ENCODE results near the gene SUPT20HL2. TPM values are rescaled to one million over a fixed set of nuclear protein-coding genes. Genes with fewer than 3 reads are reported as not detected.

SUPT20HL2 gene
- total RNA-seq (2022; extraction: Qiagen RNA extraction; ENCODE audit: low read depth) = not detected in 5 replicates

DNA sequence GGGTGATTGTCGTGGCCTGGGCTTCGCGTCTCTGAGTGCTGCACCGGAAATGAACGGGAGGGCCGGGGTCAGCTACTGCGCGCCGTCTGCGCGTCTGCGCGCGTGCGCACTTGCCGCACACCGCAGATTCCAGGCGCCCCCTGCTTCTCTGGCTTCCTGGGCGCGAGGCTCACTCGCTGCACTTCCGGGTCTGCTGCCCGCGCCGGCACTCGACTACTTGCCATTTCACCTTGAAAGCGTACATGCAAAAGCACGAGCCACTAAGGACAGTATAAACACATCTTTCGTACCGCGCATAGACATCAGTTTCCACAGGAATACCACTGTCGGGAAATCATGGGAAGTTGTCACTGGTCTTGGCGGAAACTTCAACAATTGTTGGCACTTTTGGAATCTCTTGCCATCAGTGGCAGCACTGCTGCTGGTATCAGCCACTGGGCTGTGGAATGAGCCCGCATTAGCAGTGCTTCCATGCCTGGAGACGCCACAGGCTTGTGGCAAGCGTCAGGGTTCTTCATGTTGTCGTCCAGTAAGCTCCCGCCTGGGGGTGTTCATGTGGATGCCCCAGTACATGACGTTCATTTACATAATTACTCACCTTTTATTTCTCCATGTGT is at the start of gene SUPT20HL2:
TSS of gene SUPT20HL2 (minus strand) at position 51 of the 617 bp plus-strand sequence. CDS start 754 bp downstream, outside the sequence.

GRCh38 chrX:24360272-24360671 is 46.4 kb upstream of the SUPT20HL2 start, which contains the start of gene SUPT20HL1:
Gene SUPT20HL1 (plus strand): TSS chrX:24360639. CDS start chrX:24362761, 2,122 bp downstream.

Other genes with a start within 250 kb of the SUPT20HL2 start
- gene ZFX, start 164.3 kb downstream of the SUPT20HL2 start, total RNA-seq (2022; extraction: Qiagen RNA extraction; ENCODE audit: low read depth) = 7.7 to 10.5 TPM (median 9.2 TPM) in 5 replicates
- gene SUPT20HL1, start 46.6 kb upstream of the SUPT20HL2 start, total RNA-seq (2022; extraction: Qiagen RNA extraction; ENCODE audit: low read depth) = not detected in 5 replicates
- 4.5 to 5.8 TPM (median 5.1 TPM) in 5 replicates for gene PDK3, start 151.2 kb upstream of the SUPT20HL2 start, total RNA-seq (2022; extraction: Qiagen RNA extraction; ENCODE audit: low read depth)